Omental fat pad (tissue), 4 donors: ENCODE data around the gene RASAL2. TPM values are rescaled to one million over a fixed set of nuclear protein-coding genes. Genes with fewer than 3 reads are reported as not detected.

ENCODE experiments used
- ATAC-seq: fragments of 150-250 bp; one replicate; pipeline ENCODE4 v1.9.1; 2016; ENCODE audit warnings: mild to moderate bottlenecking, moderate library complexity; ENCODE audit not compliant: low FRiP score
- DNase-seq: peaks from one replicate; pipeline ENCODE4 v3.0.0-alpha.2; 2019; ENCODE audit warnings: low spot score
- CTCF ChIP-seq, 3 donors: fragments of 450-650 bp; IDR thresholded peaks; one replicate each; pipeline ENCODE4 v1.5.1; 2016 to 2017; ENCODE audit warnings: antibody characterized with exemption in 3 of 3, mild to moderate bottlenecking in 3 of 3, moderate library complexity in 2 of 3
- total RNA-seq, 4 donors: library from RNA; depleted of rRNA; stranded (reverse); fragments of >200 nt; gene quantifications; one replicate each; pipeline ENCODE4 v1.1.0, GENCODE V29; 2016

The RASAL2 gene
- total RNA-seq, 4 donors from 2014 or later = 13.5 to 52.3 (median 30.9) TPM

DNA sequence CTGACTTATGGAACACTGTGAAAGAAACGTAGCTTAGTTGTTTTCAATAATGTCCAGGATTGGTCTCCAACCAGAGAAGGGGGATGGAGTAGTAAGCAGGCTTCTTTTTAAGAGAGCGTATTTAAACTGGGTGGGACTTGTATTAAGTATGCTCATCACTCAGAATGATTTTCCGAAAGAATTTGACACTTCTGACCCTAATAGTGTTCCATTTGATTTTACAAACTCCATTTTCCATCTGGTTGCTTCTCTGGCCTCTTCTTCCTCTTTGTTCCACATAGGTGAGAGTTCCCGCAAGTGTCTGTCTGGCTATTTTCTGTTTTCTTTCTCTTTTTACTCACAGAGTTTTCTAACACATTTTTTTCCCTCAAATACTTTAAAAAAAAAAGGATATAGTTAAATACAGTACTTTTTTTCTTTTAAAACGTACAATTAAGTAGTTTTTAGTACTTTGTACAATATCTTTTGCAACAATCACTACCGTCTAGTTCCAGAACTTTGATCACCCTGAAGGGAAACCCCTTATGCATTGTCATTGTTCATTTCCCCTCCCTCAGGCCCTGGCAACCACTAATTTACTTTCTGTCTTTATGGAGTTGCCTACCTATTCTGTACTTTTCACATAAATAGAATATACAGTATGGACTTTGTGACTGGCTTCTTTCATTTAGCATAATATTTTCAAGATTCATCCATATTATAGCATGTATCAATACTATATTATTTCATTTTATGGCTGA is 67.0 kb downstream of the RASAL2 start:
- TF ChIP-seq CTCF (IDR thresholded peaks at IDR 0.05) = no peak
- DNase-seq (no peak), ATAC-seq (no peak)

GRCh38 chr1:178161516-178161915 is 67.6 kb downstream of the RASAL2 start:
- DNase-seq (no peak), ATAC-seq (no peak)
- TF ChIP-seq CTCF (IDR thresholded peaks at IDR 0.05) = no peak

DNA sequence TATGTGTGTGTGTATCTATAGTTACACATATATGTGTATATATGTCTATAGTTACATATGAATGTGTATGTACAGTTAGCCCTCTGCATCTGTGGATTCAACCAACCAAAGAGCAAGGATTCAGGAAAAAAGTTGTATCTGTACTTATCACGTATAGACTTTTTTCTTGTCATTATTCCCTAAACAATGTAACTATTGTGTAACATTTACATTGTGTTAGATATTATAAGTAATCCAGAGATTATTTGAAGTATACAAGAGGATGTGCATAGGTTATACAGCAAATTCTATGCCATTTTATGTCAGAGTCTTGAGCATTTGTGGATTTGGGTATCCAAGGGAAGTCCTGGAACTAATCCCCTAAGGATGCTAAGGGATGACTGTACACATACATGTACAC is 71.3 kb downstream of the RASAL2 start:
- DNase-seq (no peak), ATAC-seq (no peak)
- TF ChIP-seq CTCF (IDR thresholded peaks at IDR 0.05) = no peak

GRCh38 chr1:178166429-178167024 is 72.6 kb downstream of the RASAL2 start:
- DNase-seq = no peak
- no peak for TF ChIP-seq CTCF (IDR thresholded peaks at IDR 0.05)
- no peak for ATAC-seq

- DNase-seq (no peak), ATAC-seq (no peak)
- no peak for TF ChIP-seq CTCF (IDR thresholded peaks at IDR 0.05)
Measured at GRCh38 chr1:178168536-178168935, 74.6 kb downstream of the RASAL2 start.

- DNase-seq (no peak), ATAC-seq (no peak)
- no peak for TF ChIP-seq CTCF (IDR thresholded peaks at IDR 0.05)
Measured at GRCh38 chr1:178169649-178170048, 75.7 kb downstream of the RASAL2 start.

DNA sequence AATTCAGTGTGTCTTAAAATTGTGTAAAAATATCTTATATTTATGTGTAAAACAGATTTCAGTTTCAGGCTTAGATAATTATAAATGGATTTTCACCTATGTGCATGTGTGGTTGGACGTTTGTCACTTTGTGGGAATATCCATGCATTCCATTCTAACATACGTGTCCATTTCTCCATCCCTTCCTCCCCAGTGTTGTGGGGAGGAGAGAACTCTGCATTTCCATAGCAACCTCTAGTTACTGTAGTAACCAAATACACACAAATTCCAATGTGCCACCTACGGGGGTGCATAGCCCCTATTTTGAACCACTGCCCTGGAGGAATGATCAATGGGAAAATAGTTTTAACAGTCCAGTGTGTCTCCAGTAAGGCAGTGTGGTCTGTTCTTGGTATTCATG is 79.0 kb downstream of the RASAL2 start:
- no peak for DNase-seq
- ATAC-seq = no peak
- TF ChIP-seq CTCF (IDR thresholded peaks at IDR 0.05) = no peak
